ENCODE measurements around the gene LHPP. TPM values are rescaled to one million over a fixed set of nuclear protein-coding genes. Genes with fewer than 3 reads are reported as not detected.
A peak's percentile ranks its signal among the peaks of the same experiment; 100 is the strongest.

Gene LHPP
- total and polyA plus RNA-seq, 2 experiments from 2014 or later: 27.4 to 40.2 TPM

- TF ChIP-seq STAT1 (IDR thresholded peaks at IDR 0.05; ENCODE audit: unreplicated experiment) (no peak), CREB1 (CRISPR knock-in tag; IDR thresholded peaks at IDR 0.05; ENCODE audit: low read depth) (no peak), JUNB (IDR thresholded peaks at IDR 0.05; ENCODE audit: unreplicated experiment) (no peak), ZNF114 (CRISPR knock-in tag; IDR thresholded peaks at IDR 0.05) (no peak), EZH2 (IDR thresholded peaks at IDR 0.05; ENCODE audit: low read depth, unreplicated experiment) (no peak), NANOG (IDR thresholded peaks at IDR 0.05; ENCODE audit: borderline replicate concordance) (no peak)
- TF ChIP-seq, protein P1, sequence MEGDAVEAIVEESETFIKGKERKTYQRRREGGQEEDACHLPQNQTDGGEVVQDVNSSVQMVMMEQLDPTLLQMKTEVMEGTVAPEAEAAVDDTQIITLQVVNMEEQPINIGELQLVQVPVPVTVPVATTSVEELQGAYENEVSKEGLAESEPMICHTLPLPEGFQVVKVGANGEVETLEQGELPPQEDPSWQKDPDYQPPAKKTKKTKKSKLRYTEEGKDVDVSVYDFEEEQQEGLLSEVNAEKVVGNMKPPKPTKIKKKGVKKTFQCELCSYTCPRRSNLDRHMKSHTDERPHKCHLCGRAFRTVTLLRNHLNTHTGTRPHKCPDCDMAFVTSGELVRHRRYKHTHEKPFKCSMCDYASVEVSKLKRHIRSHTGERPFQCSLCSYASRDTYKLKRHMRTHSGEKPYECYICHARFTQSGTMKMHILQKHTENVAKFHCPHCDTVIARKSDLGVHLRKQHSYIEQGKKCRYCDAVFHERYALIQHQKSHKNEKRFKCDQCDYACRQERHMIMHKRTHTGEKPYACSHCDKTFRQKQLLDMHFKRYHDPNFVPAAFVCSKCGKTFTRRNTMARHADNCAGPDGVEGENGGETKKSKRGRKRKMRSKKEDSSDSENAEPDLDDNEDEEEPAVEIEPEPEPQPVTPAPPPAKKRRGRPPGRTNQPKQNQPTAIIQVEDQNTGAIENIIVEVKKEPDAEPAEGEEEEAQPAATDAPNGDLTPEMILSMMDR (conservative IDR thresholded peaks at IDR 0.05; ENCODE audit: low read depth in 2 of 2): no peak
- TF ChIP-seq, protein P2, sequence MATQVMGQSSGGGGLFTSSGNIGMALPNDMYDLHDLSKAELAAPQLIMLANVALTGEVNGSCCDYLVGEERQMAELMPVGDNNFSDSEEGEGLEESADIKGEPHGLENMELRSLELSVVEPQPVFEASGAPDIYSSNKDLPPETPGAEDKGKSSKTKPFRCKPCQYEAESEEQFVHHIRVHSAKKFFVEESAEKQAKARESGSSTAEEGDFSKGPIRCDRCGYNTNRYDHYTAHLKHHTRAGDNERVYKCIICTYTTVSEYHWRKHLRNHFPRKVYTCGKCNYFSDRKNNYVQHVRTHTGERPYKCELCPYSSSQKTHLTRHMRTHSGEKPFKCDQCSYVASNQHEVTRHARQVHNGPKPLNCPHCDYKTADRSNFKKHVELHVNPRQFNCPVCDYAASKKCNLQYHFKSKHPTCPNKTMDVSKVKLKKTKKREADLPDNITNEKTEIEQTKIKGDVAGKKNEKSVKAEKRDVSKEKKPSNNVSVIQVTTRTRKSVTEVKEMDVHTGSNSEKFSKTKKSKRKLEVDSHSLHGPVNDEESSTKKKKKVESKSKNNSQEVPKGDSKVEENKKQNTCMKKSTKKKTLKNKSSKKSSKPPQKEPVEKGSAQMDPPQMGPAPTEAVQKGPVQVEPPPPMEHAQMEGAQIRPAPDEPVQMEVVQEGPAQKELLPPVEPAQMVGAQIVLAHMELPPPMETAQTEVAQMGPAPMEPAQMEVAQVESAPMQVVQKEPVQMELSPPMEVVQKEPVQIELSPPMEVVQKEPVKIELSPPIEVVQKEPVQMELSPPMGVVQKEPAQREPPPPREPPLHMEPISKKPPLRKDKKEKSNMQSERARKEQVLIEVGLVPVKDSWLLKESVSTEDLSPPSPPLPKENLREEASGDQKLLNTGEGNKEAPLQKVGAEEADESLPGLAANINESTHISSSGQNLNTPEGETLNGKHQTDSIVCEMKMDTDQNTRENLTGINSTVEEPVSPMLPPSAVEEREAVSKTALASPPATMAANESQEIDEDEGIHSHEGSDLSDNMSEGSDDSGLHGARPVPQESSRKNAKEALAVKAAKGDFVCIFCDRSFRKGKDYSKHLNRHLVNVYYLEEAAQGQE (IDR thresholded peaks at IDR 0.05; ENCODE audit: unreplicated experiment): no peak
- TF ChIP-seq, protein P3, sequence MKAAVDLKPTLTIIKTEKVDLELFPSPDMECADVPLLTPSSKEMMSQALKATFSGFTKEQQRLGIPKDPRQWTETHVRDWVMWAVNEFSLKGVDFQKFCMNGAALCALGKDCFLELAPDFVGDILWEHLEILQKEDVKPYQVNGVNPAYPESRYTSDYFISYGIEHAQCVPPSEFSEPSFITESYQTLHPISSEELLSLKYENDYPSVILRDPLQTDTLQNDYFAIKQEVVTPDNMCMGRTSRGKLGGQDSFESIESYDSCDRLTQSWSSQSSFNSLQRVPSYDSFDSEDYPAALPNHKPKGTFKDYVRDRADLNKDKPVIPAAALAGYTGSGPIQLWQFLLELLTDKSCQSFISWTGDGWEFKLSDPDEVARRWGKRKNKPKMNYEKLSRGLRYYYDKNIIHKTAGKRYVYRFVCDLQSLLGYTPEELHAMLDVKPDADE (IDR thresholded peaks at IDR 0.05): no peak
These were observed 6.2 kb upstream of the LHPP start (continued) for GRCh38 chr10:124455441-124455840.

- Mint-ChIP-seq H3K27ac (no peak overlapping the region), H3K36me3 (ENCODE audit: low read depth) (peaks cover 5% of the 10 kb centered on the region), H3K9me3 (no peaks in the 10 kb centered on the region), H3K4me1 (peaks cover 60% of the 10 kb centered on the region), H3K4me3 (no peak overlapping the region), H3K27me3 (ENCODE audit: insufficient read depth, low read depth, poor library complexity) (peaks cover 10% of the 10 kb centered on the region)
- DNase-seq (ENCODE audit: low spot score) (no peak), ATAC-seq (no peak)
- Histone ChIP-seq H3K27ac (ENCODE audit: low read depth) (no peak overlapping the region), H3K4me2 (peak overlapping the region; percentile 4; the same call in 1 of the 2 replicates), H4K20me1 (replicated peaks; ENCODE audit: insufficient read depth) (no peaks in the 10 kb centered on the region), H3K4me1 (ENCODE audit: insufficient read depth) (peaks cover 60% of the 10 kb centered on the region), H3F3A (replicated peaks; ENCODE audit: low read depth) (peaks cover 4% of the 10 kb centered on the region; the same call in 1 of the 2 replicates), H3K9me2 (ENCODE audit: insufficient read depth) (no peaks in the 10 kb centered on the region), H3K79me2 (replicated peaks; ENCODE audit: insufficient read depth) (peaks cover 8% of the 10 kb centered on the region; the same call in 1 of the 2 replicates), H3K36me3 (ENCODE audit: insufficient read depth) (peaks cover 4% of the 10 kb centered on the region; the same call in 1 of the 2 replicates), H2AFZ (no peak overlapping the region; the same call in 1 of the 2 replicates), H3K4me3 (no peak overlapping the region), H3K27me3 (ENCODE audit: insufficient read depth) (no peaks in the 10 kb centered on the region)
- no peak for TF ChIP-seq STAT1 (IDR thresholded peaks at IDR 0.05; ENCODE audit: unreplicated experiment)
- no peak for TF ChIP-seq JUNB (IDR thresholded peaks at IDR 0.05; ENCODE audit: unreplicated experiment)
- TF ChIP-seq, protein P3 (IDR thresholded peaks at IDR 0.05): no peak
- TF ChIP-seq, protein P4, sequence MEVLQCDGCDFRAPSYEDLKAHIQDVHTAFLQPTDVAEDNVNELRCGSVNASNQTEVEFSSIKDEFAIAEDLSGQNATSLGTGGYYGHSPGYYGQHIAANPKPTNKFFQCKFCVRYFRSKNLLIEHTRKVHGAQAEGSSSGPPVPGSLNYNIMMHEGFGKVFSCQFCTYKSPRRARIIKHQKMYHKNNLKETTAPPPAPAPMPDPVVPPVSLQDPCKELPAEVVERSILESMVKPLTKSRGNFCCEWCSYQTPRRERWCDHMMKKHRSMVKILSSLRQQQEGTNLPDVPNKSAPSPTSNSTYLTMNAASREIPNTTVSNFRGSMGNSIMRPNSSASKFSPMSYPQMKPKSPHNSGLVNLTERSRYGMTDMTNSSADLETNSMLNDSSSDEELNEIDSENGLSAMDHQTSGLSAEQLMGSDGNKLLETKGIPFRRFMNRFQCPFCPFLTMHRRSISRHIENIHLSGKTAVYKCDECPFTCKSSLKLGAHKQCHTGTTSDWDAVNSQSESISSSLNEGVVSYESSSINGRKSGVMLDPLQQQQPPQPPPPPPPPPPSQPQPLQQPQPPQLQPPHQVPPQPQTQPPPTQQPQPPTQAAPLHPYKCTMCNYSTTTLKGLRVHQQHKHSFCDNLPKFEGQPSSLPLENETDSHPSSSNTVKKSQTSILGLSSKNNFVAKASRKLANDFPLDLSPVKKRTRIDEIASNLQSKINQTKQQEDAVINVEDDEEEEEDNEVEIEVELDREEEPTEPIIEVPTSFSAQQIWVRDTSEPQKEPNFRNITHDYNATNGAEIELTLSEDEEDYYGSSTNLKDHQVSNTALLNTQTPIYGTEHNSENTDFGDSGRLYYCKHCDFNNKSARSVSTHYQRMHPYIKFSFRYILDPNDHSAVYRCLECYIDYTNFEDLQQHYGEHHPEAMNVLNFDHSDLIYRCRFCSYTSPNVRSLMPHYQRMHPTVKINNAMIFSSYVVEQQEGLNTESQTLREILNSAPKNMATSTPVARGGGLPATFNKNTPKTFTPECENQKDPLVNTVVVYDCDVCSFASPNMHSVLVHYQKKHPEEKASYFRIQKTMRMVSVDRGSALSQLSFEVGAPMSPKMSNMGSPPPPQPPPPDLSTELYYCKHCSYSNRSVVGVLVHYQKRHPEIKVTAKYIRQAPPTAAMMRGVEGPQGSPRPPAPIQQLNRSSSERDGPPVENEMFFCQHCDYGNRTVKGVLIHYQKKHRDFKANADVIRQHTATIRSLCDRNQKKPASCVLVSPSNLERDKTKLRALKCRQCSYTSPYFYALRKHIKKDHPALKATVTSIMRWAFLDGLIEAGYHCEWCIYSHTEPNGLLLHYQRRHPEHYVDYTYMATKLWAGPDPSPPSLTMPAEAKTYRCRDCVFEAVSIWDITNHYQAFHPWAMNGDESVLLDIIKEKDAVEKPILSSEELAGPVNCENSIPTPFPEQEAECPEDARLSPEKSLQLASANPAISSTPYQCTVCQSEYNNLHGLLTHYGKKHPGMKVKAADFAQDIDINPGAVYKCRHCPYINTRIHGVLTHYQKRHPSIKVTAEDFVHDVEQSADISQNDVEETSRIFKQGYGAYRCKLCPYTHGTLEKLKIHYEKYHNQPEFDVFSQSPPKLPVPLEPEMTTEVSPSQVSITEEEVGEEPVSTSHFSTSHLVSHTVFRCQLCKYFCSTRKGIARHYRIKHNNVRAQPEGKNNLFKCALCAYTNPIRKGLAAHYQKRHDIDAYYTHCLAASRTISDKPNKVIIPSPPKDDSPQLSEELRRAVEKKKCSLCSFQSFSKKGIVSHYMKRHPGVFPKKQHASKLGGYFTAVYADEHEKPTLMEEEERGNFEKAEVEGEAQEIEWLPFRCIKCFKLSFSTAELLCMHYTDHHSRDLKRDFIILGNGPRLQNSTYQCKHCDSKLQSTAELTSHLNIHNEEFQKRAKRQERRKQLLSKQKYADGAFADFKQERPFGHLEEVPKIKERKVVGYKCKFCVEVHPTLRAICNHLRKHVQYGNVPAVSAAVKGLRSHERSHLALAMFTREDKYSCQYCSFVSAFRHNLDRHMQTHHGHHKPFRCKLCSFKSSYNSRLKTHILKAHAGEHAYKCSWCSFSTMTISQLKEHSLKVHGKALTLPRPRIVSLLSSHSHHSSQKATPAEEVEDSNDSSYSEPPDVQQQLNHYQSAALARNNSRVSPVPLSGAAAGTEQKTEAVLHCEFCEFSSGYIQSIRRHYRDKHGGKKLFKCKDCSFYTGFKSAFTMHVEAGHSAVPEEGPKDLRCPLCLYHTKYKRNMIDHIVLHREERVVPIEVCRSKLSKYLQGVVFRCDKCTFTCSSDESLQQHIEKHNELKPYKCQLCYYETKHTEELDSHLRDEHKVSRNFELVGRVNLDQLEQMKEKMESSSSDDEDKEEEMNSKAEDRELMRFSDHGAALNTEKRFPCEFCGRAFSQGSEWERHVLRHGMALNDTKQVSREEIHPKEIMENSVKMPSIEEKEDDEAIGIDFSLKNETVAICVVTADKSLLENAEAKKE (CRISPR knock-in tag; IDR thresholded peaks at IDR 0.05): no peak
These were observed 3.1 kb upstream of the LHPP start for GRCh38 chr10:124458473-124458872.

Data from GM23338 (cell line).